Endothelial cell of umbilical vein (primary cell): ENCODE measurements around the gene CDH20. TPM values are rescaled to one million over a fixed set of nuclear protein-coding genes. Genes with fewer than 3 reads are reported as not detected.

Source experiments
- BruUV-seq: library from RNA; stranded (reverse); fragments of 400-500 nt; replicated peaks from 2 replicates; lab custom pipeline; 2021; lab: Mats Ljungman, UMichigan
- CTCF ChIA-PET: fragments of 300-600, 350-600 bp; sonication (Branson Sonifier 250); formaldehyde crosslinking; loops from one replicate; lab custom pipeline; 2021; ENCODE audit warnings: antibody characterized with exemption, inconsistent platforms; lab: Charles Lee
- POLR2A ChIA-PET: fragments of 300-600, 350-600 bp; sonication (Branson Sonifier 250); formaldehyde crosslinking; loops from one replicate; lab custom pipeline; 2021; ENCODE audit warnings: antibody characterized with exemption, inconsistent platforms; lab: Charles Lee
- DNase-seq: peaks from one replicate; pipeline ENCODE4 v3.0.0-alpha.2; 2011; ENCODE audit warnings: low read depth, low spot score
- FAIRE-seq: peaks from 2 replicates; lab custom pipeline; 2011; peaks lifted over from hg19 to GRCh38; lab: Jason Lieb, UNC
- H2AFZ ChIP-seq: 2 replicates; pipeline ENCODE4 v1.6.0; 2012; ENCODE audit warnings: low read depth, low read length, control low read depth, inconsistent platforms
- H3K27ac ChIP-seq: 2 replicates; pipeline ENCODE4 v1.5.1; 2011; ENCODE audit warnings: low read depth, mild to moderate bottlenecking, control low read depth, low read length, moderate library complexity; ENCODE audit not compliant: insufficient read depth
- H3K27me3 ChIP-seq, 2 experiments: 2 replicates each; pipeline versions ENCODE4 v1.6.0 to v1.6.1; 2011; ENCODE audit warnings: low read length in 2 of 2, mixed read lengths in 1 of 2; ENCODE audit not compliant: control insufficient read depth in 2 of 2, insufficient read depth in 2 of 2
- H3K36me3 ChIP-seq, 2 experiments: 2 replicates in 1 of 2; 3 replicates in 1 of 2; pipeline ENCODE4 v1.5.1; 2011; ENCODE audit warnings: low read length in 2 of 2, mild to moderate bottlenecking in 1 of 2, moderate library complexity in 1 of 2; ENCODE audit not compliant: control insufficient read depth in 2 of 2, insufficient read depth in 2 of 2; ENCODE audit errors: extremely low read depth in 1 of 2
- H3K4me1 ChIP-seq: 3 replicates; pipeline ENCODE4 v1.5.1; 2011; ENCODE audit warnings: mild to moderate bottlenecking, low read length; ENCODE audit not compliant: control insufficient read depth, insufficient read depth; ENCODE audit errors: extremely low read depth
- H3K4me2 ChIP-seq: 2 replicates; pipeline ENCODE4 v1.6.1; 2011; ENCODE audit warnings: low read length, control low read depth, mixed read lengths; ENCODE audit not compliant: insufficient read depth
- H3K4me3 ChIP-seq, 3 experiments: fragments of 200-600 bp in 1 of 3; sonication (generic), shearing (Covaris generic) in 1 of 3; replicated peaks in 1 of 3; 2 replicates each; pipeline ENCODE4 v1.5.1; 2011 to 2016; ENCODE audit warnings: control low read depth in 3 of 3, low read length in 3 of 3, mild to moderate bottlenecking in 2 of 3, inconsistent platforms in 1 of 3, low read depth in 1 of 3, moderate library complexity in 1 of 3; ENCODE audit not compliant: insufficient read depth in 1 of 3
- H3K79me2 ChIP-seq: 2 replicates; pipeline ENCODE4 v1.6.0; 2012; ENCODE audit warnings: low read length, inconsistent platforms; ENCODE audit not compliant: control insufficient read depth, insufficient read depth
- H3K9ac ChIP-seq: replicated peaks from 2 replicates; pipeline ENCODE3; 2011; ENCODE audit warnings: low read length, control low read depth; ENCODE audit not compliant: insufficient read depth; ENCODE audit errors: extremely low read depth
- H3K9me1 ChIP-seq: replicated peaks from 3 replicates; pipeline ENCODE4 v1.6.0; 2011; ENCODE audit warnings: mild to moderate bottlenecking, low read length; ENCODE audit not compliant: control insufficient read depth, insufficient read depth; ENCODE audit errors: extremely low read depth
- H3K9me3 ChIP-seq: replicated peaks from 2 replicates; pipeline ENCODE4 v1.5.1; 2012; ENCODE audit warnings: low read length, inconsistent platforms; ENCODE audit not compliant: control insufficient read depth, insufficient read depth
- H4K20me1 ChIP-seq: replicated peaks from 2 replicates; pipeline ENCODE3; 2011; ENCODE audit warnings: mild to moderate bottlenecking, low read length; ENCODE audit not compliant: control insufficient read depth, insufficient read depth; ENCODE audit errors: extremely low read depth
- EZH2 ChIP-seq: IDR thresholded peaks from 2 replicates; pipeline ENCODE4 v1.6.1; 2012; ENCODE audit warnings: borderline replicate concordance, low read depth, mild to moderate bottlenecking, moderate library complexity, low read length, inconsistent platforms; ENCODE audit not compliant: severe bottlenecking
- FOS ChIP-seq: IDR thresholded peaks from 2 replicates; pipeline ENCODE4 v1.6.1; 2011; ENCODE audit warnings: mild to moderate bottlenecking, low read length, moderate library complexity, borderline replicate concordance; ENCODE audit not compliant: insufficient read depth
- GATA2 ChIP-seq: IDR thresholded peaks from 2 replicates; pipeline ENCODE4 v1.7.0; 2011; ENCODE audit warnings: low read depth, mild to moderate bottlenecking, moderate library complexity, mixed read lengths, low read length; ENCODE audit not compliant: insufficient read length, insufficient read depth
- JUN ChIP-seq: IDR thresholded peaks from 2 replicates; pipeline ENCODE4 v1.6.1; 2011; ENCODE audit warnings: borderline replicate concordance, low read depth; ENCODE audit not compliant: insufficient read length, insufficient read depth
- MYC ChIP-seq: IDR thresholded peaks from one replicate; pipeline ENCODE4 v1.6.1; 2011; ENCODE audit warnings: mild to moderate bottlenecking, low read depth, low read length
- POLR2A ChIP-seq: IDR thresholded peaks from 2 replicates; pipeline ENCODE4 v1.6.1; 2012; ENCODE audit warnings: low read depth, mild to moderate bottlenecking, control low read depth, low read length
- POLR2AphosphoS5 ChIP-seq: IDR thresholded peaks from 2 replicates; pipeline ENCODE4 v1.6.1; 2012; ENCODE audit warnings: low read depth, mild to moderate bottlenecking, control low read depth, low read length, moderate library complexity; ENCODE audit not compliant: insufficient read depth
- dilution Hi-C: fragments of 300-500 bp; cut with MboI; formaldehyde crosslinking; loops from one replicate; pipeline ENCODE4 v1.15.0; 2019; ENCODE audit warnings: low sequenced_read_pairs; ENCODE audit not compliant: extremely low pct_ligation_motif_present
- intact Hi-C: fragments of 100-400 bp; cut with micrococcal nuclease; formaldehyde crosslinking; loops from one replicate; pipeline ENCODE4 v1.10.0; 2022
- polyA plus RNA-seq, 4 experiments: library from polyadenylated mRNA; depleted of rRNA in 3 of 4; stranded (reverse) in 3 of 4; unstranded in 1 of 4; fragments of >200 nt; gene quantifications; 2 replicates each; pipeline versions ENCODE4 v1.2.1 to v1.2.3, GENCODE V29; 2011 to 2012; ENCODE audit warnings: missing spikeins in 1 of 4
- total RNA-seq: library from RNA; stranded (reverse); gene quantifications from 2 replicates; pipeline ENCODE4 v1.2.3, GENCODE V29; 2021
- TF ChIP-seq, protein P1 (sequence below): IDR thresholded peaks from 2 replicates; pipeline ENCODE4 v1.6.1; 2011; ENCODE audit not compliant: insufficient read depth, insufficient read length
- TF ChIP-seq, protein P2 (sequence below), 2 donors: IDR thresholded peaks; 1 replicate in 1 of 2; 2 replicates in 1 of 2; pipeline ENCODE4 v1.5.1; 2011; ENCODE audit warnings: low read length in 2 of 2, mild to moderate bottlenecking in 2 of 2, moderate library complexity in 2 of 2, control low read depth in 1 of 2, inconsistent platforms in 1 of 2, low read depth in 1 of 2; ENCODE audit not compliant: insufficient read depth in 1 of 2; ENCODE audit errors: extremely low read depth in 1 of 2

The CDH20 gene
- total and polyA plus RNA-seq, 2 donors (not counting 3 experiments of a cell fraction or from before 2014, with no cell fraction given) = not detected

DNA sequence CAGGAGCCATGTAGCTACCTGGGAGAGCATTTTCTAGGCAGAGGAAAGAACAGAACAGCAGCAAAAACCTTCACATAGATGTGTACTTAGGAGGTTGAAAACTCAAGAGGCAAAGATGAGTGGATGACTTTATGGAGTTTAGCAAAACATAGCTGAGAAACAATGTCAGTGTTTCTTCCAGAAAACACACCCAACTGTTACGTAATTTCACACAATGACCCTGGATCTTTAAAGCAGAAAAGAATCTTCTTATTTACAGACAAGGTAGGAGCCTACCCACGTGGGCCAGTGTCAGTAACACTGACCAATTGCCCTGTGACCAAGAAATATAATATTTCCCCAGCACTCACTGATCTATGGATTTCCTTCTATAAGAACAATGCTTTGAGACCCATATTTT lies 254.6 kb downstream of the CDH20 start:
- peaks cover 13% of the 10 kb centered on the region for H3K4me1 ChIP-seq
- no peak overlapping the region for H2AFZ ChIP-seq
- no peaks in the 10 kb centered on the region for H3K79me2 ChIP-seq
- TF ChIP-seq, protein P1, sequence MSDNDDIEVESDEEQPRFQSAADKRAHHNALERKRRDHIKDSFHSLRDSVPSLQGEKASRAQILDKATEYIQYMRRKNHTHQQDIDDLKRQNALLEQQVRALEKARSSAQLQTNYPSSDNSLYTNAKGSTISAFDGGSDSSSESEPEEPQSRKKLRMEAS = no peak
- no peak for TF ChIP-seq JUN
- no peak for TF ChIP-seq POLR2A
- TF ChIP-seq GATA2 = no peak
- TF ChIP-seq EZH2 = no peak
- no peak for TF ChIP-seq POLR2AphosphoS5
- TF ChIP-seq, protein P2, sequence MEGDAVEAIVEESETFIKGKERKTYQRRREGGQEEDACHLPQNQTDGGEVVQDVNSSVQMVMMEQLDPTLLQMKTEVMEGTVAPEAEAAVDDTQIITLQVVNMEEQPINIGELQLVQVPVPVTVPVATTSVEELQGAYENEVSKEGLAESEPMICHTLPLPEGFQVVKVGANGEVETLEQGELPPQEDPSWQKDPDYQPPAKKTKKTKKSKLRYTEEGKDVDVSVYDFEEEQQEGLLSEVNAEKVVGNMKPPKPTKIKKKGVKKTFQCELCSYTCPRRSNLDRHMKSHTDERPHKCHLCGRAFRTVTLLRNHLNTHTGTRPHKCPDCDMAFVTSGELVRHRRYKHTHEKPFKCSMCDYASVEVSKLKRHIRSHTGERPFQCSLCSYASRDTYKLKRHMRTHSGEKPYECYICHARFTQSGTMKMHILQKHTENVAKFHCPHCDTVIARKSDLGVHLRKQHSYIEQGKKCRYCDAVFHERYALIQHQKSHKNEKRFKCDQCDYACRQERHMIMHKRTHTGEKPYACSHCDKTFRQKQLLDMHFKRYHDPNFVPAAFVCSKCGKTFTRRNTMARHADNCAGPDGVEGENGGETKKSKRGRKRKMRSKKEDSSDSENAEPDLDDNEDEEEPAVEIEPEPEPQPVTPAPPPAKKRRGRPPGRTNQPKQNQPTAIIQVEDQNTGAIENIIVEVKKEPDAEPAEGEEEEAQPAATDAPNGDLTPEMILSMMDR (IDR thresholded peaks at IDR 0.05; ENCODE audit: extremely low read depth in 1 of 2, insufficient read depth in 1 of 2, low read depth in 1 of 2, low read length in 2 of 2) = no peak
- TF ChIP-seq FOS = no peak
- no peak for TF ChIP-seq MYC
- dilution Hi-C loops = no loop called here
- H4K20me1 ChIP-seq = no peaks in the 10 kb centered on the region
- H3K9ac ChIP-seq = no peak overlapping the region
- no peaks in the 10 kb centered on the region for H3K9me1 ChIP-seq
- H3K4me3 ChIP-seq = no peak overlapping the region
- FAIRE-seq (no peak), DNase-seq (no peak)
- intact Hi-C loops = no loop called here
- no peak overlapping the region for H3K4me2 ChIP-seq
- H3K36me3 ChIP-seq = no peaks in the 10 kb centered on the region
- POLR2A ChIA-PET = no interaction called here
- CTCF ChIA-PET = interaction anchor here (0.8 to 1.2 kb wide), 4 partner anchors 8 to 543 kb away, joined by 3 to 4 read pairs (median 3); no protein-coding TSS in a partner anchor
- H3K27ac ChIP-seq = no peak overlapping the region
- BruUV-seq = no TSS peak
- no peaks in the 10 kb centered on the region for H3K27me3 ChIP-seq
- H3K9me3 ChIP-seq = no peaks in the 10 kb centered on the region
